Sciatic nerve (tissue), 2 donors: ENCODE results near the gene SRP68. TPM values are rescaled to one million over a fixed set of nuclear protein-coding genes. Genes with fewer than 3 reads are reported as not detected.
"Not testable (repeated sequence)": the region's sequence is repeated elsewhere in the genome, so short reads cannot be mapped to it uniquely, and the experiment has no call there.

Experiments
- ATAC-seq: fragments of 200-7000 bp; cut with Tn5 transposase; one replicate; pipeline ENCODE4 v1.9.1; 2020; ENCODE audit warnings: mild to moderate bottlenecking, moderate library complexity
- DNase-seq: peaks from one replicate; pipeline ENCODE4 v3.0.0-alpha.2; 2020; ENCODE audit warnings: low spot score
- intact Hi-C: fragments of 100-400 bp; cut with DNase I; formaldehyde crosslinking; loops from one replicate; pipeline ENCODE4 v1.14.2; 2022
- total RNA-seq: library from RNA; stranded (reverse); fragmentation: NEBNext Ultra II Directional; extraction: Animal tissue kit (Norgen Biotek cat#: 25700); gene quantifications from one replicate; pipeline ENCODE4 v1.2.1, GENCODE V29; 2021
- donor health status: DM: no; HTN: no; CAD: no.
- donor health status: DM: no; HTN: no; CAD: no.

The SRP68 gene
- total RNA-seq, 1 donor from 2014 or later, result 65.1 TPM

DNA sequence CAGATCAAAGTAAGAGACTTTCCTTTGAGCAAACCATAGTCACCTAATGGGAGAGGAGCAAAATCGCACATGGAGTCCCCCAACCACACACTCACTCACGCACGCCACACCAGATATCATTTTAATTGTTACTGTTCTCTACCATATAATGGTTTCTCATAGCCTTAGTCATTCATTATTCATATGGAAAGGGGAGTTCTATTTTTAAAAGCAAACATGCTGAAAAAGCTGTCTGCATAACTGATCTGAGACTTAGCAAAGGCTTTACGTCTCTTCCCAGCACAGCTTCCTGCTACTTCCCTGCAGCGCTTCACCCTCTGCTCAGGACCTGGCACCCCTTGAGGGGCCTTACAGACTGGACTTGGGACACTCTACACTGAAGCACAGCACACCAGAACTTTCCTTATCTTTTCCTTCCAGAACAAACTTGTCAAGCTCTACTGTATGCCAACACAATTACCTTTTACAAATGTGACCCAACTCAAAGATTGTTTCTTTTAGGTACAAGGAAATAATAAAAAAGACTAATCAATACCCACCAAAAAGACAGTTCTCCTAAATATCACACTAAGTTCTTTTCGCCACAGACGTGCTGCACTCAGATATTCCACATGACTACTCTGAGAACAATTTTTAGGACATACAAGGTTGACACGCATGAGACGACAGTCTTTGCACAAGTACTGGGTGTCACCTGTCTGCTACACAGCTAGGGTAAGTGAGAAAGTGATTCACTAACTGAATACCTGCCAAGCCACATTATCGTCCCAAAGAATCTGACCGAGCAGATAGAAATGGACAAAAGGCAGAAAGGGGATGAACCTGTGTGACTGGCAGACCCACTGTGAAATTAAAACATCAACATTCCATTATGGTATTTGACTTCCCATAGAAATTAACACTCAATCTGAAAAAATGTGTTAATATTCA, 21.5 kb downstream of the SRP68 start:
- ATAC-seq (no peak), DNase-seq (no peak)
- intact Hi-C loops, result no loop called here

DNA sequence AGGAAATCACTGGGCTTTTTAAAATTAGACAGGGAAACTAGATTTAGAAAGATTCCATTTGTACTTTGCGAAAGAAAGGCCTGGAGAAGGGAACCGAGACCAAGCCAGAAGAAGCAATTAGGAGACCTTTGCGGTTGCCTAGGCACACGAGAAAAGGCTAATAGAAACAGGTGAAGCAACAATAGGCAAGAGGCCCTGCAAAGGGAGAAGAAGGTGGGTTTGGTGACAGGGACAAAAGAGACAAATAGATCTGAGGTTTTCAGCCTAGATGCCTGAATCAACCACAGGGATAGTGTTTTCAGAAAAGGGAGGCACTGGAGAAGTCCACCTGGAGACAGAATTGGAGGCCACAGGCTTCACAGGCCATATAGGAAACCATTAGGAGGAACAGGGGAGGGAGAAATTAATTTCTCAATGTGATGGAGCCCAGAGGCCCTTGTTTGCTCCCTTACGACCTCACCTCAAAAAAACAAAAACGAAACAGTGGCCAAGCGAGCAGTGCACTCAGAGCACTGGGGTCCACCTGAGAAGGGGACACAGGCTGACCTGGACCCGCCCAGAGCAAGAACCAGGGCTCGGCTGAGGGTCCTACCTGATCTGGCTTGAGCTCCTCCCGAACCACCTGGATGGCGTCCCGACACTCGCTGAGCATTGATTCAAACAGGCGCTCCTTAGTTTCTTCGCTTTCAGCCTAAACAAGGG, 22.3 kb downstream of the SRP68 start:
- intact Hi-C loops, result no loop called here
- ATAC-seq (no peak), DNase-seq (no peak)

DNA sequence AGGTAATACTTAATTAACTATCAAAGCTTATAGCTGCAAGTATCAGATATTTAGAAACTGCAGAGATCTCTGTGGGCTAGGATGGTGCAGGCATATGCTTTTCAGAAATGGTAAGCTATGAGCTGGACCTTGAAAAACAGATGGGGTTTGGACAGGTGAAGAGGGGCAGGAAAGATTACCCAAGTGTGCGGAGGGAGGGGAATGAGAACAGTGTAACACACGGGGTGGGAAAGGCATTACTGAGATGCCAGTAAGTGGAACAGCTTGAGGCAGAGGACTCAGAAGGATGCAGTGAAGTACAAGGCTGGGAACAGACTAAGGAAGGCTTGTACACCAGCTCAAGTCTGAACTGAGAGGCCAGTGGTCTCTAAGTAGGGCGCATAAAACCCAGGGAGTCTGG, 23.1 kb downstream of the SRP68 start:
- no peak for ATAC-seq
- no peak for DNase-seq
- intact Hi-C loops, result no loop called here

DNA sequence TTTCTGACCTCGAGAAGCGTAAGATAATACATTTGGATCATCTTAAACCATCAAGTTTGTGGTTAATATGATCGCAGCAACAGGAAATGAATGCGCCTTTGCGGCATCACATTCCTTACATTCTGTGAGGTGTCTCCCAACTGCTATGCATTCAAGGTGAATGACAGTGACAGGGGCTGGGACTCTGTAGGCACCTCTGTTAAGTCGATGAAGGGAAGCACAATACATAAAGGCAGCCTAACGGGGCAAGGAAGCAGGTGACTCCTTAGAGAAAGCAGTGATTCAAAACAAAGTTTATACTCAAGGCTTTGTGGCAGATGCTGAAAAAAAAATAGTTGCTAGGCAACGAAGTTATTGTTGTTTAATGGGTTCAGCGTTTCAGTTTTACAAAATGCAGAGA, 23.6 kb downstream of the SRP68 start:
- DNase-seq (no peak), ATAC-seq (no peak)
- intact Hi-C loops, result no loop called here

DNA sequence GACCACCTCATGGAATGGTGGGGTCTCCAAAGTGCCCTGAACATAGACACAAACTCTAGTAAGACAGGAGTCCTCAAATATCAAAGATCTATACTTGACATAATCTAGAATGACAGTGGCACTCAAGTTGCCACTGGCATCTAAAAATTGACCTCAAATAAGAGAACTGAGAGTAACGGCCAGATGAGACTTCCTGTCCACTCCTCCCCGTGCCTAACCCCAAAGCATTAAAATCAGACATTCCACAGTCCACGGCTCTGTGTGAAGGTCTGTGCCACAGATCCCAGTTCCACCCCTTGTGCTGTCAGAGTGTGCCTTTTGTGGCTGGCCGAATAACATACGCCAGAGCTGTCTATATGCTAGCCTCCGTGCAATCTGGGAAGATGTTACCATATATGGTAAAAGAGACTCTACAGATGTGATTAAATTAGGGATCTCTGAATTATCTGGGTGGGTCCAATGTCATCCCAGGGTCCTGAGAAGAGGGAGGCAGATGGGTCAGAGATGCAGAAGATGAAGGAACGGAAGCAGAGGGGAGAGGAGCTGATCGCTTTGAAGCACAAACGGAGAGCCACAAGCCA, 24.2 kb downstream of the SRP68 start:
- ATAC-seq (no peak), DNase-seq (no peak)
- intact Hi-C loops, result no loop called here

DNA sequence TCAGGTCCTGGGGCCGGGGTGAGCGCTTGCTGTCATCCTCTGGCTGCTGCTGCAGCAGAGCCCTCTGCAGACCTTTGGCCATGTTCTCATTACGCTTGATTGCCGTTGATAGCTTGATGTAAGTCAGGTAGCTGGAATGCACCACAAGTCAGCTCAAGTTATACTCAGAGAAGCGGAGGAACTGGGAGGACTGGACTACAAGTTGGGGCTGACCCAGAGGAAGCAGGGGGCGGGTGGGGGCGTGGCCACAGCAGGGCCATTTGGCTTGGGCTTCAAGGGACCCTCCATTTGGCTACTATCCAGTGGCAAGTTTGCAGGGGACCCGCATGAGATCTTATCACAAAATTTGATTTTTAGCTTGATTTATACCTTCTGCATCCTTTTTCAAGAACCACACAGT, 26.3 kb downstream of the SRP68 start:
- no peak for ATAC-seq
- intact Hi-C loops, result no loop called here
- DNase-seq, result no peak

DNA sequence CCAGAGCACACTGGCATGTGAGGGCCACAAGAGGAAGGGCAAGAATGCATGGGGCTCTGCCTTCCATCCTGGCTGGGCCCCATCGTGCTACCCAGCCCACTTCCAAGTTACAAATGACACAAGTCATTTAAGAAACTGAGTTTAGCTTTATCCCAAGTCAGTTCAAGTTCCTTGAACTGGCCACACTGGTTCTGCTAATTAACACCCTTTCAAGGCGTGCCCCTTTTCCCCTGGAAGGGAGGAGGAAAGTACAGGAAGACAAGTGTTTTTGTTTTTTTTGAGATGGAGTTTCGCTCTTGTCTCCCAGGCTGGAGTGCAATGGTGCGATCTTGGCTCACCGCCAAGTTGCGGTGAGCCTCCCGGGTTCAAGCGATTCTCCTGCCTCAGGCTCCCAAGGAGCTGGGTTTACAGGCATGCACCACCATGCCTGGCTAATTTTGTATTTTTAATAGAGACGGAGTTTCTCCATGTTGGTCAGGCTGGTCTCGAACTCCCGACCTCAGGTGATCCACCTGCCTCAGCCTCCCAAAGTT, 27.8 kb downstream of the SRP68 start:
- DNase-seq, ATAC-seq, intact Hi-C loops: not testable (repeated sequence)

DNA sequence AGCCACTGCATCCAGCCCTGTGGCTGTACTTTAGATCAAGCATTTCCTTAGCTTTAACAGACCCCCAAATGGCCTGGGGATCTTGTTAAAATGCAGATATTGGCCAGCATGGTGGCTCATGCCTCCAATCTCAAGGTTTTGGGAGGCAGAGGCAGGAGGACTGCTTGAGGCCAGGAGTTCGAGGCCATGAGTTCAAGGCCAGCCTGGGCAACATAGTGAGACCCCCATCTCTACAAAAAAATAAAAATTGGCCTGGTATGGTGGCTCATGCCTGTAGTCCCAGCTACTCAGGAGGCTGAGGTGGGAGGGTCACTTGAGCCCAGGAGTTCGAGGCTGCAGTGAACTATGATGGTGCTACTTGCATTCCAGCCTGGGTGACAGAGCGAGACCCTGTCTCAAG, 29.4 kb downstream of the SRP68 start:
- not testable (repeated sequence) for DNase-seq

DNA sequence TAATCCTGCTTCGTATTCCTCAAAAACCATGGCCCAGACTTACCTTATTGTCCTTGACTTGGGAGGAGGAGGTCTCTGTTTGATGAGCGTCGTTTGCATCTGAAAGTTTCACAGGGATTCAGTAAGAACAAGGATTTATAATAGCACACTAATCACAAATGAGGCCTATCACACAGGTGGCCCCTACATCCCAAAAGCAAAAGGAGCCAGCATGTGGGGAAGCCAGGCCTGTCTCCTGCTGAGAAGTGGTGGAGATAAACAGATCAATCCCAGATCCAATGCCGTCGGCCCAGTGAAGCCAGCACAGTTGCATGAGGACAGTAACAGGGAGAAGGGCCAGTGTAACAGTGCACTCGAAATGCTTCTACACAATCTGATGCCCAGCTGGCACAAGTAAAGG, 31.9 kb downstream of the SRP68 start:
- DNase-seq (no peak), ATAC-seq (no peak)
- intact Hi-C loops, result no loop called here

More for the DNA sequence above, 29.4 kb downstream of the SRP68 start:
- intact Hi-C loops, ATAC-seq: not testable (repeated sequence)

DNA sequence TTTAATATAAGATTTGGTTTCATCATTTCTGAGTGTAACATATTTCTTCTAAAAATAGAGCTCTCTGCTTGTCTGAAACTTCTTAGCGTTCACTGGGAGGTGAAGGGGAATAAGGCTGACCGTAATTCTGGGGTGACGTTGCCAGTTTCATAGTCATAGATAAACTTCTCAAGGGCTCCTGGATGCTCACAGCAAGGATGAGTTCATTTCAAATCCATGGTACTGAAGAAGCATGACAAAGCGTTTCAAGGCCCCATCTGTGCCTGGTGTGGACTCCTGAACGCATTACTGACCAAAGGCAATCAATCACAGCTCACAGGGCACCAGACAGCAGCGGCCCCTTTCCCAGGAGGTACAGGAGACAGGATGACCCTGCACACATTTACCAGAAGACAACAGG, 33.2 kb downstream of the SRP68 start:
- intact Hi-C loops, result loop anchor here (10.0 kb wide), 1 partner anchor 1124 kb away; no protein-coding TSS in a partner anchor
- no peak for DNase-seq
- no peak for ATAC-seq

DNA sequence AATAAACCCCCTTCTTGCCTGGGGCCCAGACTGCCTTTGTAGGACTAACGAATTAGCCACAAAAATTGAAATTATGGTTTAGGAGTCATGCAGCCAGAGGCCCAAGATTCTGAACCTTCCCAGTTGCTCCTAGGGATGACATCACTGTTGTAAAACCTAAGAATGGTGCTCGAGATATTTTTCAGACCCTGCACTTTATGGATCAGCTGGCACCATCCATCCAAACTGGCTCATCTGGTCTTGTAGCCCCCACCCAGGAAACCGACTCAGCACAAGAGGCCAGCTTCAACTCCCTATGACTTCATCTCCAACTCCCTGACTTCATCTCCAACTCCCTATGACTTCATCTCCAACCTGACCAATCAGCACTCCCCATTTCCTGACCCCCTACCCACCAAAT, 34.3 kb downstream of the SRP68 start:
- DNase-seq (no peak), ATAC-seq (no peak)
- intact Hi-C loops, result loop anchor here (10.0 kb wide), 1 partner anchor 1123 kb away; no protein-coding TSS in a partner anchor

DNA sequence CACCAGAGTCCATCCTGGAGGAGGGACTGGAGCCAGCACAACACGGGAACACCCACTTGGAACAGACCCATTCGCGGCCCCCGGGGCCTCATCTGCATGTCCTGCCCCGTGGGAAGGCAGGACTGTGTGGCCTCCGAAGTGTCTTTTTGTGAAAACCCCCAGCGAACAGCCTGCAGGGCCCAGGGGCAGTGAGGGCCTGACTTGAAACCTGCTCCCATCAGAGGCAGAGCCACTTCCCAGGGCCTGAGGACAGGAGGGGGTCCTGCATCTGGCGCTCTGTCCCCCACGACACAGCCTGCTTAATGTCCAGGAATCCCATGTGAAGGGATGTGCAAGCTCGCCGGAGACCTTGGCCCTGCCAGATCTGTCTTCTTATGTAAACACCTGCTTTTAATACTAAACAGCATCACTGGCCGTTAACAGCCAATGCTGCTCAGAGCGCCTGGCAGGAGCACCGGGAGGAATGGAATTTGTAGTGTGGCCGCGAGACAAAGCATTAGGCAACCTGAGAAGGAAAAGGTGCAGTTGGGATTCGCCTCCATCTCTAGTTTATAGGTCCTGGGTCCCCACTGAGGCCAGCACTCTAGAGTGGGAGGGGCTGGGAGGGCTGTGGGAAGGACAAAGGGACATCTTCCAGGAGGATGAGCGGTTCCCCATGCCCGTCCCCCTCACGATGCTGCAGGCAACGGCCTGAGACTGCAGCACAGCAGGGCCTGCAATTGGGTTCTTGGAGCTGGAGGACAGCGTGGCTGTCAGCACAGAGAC, 35.6 kb downstream of the SRP68 start:
- ATAC-seq (peak; percentile 15), DNase-seq (no peak)
- intact Hi-C loops, result loop anchor here (10.0 kb wide), 1 partner anchor 1122 kb away; no protein-coding TSS in a partner anchor

DNA sequence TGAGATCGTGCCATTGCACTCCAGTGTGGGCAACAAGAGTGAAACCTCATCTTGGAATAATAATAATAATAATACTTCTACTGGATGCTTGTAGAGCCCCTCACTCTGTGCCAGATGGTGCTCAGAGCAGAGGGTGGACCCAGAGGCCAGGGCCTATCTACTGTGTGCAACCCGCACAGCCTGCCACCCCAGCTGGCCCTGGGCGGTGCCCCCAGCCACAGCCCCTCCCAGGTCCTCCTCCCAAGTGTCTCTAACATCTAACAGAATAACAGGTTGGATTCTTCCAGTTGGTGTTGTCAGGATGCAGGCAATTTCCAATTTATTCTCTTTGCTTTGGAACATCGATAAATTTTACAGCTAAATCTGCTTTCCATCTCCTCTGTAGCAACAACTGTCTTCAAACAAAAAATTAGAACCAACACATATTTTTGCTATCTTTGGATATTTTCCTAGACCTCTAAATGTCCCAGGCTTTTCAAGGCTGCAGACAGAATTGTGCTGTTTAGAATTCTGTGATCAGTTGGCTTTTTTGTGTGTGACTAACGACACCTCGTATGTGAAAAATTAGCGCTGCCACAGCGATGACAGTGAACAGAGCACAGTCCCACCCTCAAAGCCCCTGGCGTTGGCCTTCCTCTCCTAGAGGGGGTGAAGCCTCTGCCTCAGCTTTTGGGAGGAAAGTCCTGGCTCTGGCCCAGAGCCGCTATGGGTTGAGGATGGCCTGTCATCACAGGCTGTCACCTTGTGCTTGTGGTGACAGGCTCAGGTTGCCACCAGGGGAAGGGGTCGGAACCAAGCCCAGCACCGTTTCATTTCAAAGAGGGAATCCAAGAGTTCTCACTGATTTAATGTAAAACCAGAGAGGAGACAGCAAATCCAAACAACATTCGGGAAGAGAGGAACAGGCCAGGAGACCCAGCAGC, 37.6 kb downstream of the SRP68 start:
- no peak for DNase-seq
- no peak for ATAC-seq
- intact Hi-C loops, result loop anchor here (10.0 kb wide), 1 partner anchor 1120 kb away; no protein-coding TSS in a partner anchor

DNA sequence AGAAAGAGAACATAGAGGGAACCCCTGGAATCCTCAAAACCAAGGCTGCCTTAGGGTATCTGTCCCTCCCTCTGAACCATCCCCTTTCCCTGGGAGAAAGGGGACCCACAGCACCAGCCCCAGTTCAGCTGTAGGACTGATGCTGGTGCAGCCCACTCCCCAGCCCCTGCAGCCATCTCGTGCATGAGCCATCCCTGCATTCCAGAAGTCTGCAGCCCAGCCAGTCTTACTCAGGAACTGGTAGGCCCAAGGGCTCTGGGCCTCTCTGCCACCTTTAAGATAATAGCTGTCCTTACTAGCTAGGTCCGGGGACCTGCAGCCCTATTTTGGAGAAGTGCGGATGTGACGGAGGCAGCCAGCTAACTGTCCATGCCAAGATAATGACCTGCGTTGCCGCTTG, 39.2 kb downstream of the SRP68 start:
- no peak for DNase-seq
- intact Hi-C loops, result loop anchor here (10.0 kb wide), 1 partner anchor 1118 kb away; no protein-coding TSS in a partner anchor
- no peak for ATAC-seq

DNA sequence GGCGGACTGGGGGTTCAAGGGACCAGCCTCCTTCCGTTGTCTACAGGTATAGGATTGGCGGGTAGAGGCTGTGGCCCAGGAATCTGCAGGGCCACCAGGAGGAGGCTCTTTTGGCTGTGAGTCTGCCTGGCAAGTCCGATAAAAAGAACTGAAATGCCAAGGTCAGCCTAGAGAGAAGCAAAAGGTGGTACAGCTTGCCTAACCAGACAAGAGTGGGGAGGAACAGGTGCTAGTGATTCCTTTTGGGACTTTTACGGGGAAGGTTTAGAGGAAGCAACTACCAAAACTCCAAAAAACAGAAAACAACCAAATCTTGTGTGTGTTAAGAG, 39.6 kb downstream of the SRP68 start:
- no peak for ATAC-seq
- no peak for DNase-seq
- intact Hi-C loops, result loop anchor here (10.0 kb wide), 1 partner anchor 1118 kb away; no protein-coding TSS in a partner anchor

DNA sequence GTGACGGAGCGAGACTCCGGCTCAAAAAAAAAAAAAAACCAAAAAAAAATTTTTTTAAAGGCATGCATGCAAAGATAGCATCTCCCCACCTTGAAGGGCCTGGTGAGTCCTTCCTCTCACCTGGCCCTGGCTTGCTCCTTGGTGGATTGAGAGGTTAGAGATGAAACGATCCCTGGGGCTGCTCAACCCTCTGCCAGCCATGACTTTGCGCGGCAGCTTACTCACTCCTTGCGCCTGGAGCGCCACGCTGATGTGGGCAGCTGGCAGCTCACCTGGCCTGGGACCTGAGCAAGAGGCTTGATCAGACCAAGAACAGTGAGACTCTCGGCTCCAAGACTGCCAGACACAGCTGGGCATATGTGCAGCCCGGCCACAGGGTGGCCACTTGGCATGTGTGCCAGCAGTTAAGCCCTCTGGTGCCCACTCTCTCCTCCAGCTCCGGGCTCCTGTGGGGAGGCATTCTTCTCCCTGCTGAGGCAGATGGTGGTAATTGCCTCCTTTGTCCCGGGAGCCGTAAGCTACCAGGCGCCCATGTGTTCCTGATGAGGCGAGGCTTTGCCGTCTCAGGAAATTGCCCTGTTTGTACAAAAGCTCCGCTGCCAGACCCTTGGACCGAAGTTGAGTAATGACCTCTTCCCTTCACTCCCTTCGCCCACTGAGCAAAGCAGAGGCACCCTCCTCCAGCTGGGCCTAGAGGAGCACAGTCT, 40.1 kb downstream of the SRP68 start:
- intact Hi-C loops, result loop anchor here (10.0 kb wide), 1 partner anchor 1117 kb away; no protein-coding TSS in a partner anchor
- DNase-seq (no peak), ATAC-seq (no peak)
